Measurements from ENCODE around the gene GCHFR. TPM values are rescaled to one million over a fixed set of nuclear protein-coding genes. Genes with fewer than 3 reads are reported as not detected.

The GCHFR gene
- polyA plus RNA-seq, 1 donor from 2014 or later: 7.2 TPM

GRCh38 chr15:40806672-40807027 lies 42.8 kb downstream of the GCHFR start:
- Histone ChIP-seq H3K79me2 (replicated peaks; ENCODE audit: insufficient read depth, low read length) (peaks cover 3% of the 10 kb centered on the region), H2AFZ (ENCODE audit: low read depth, low read length) (peak overlapping the region; percentile 94), H3K27ac (ENCODE audit: low read length) (peak overlapping the region; percentile 97), H3K36me3 (ENCODE audit: insufficient read depth, low read length) (no peaks in the 10 kb centered on the region), H3K9me2 (ENCODE audit: insufficient read depth, low read length) (no peaks in the 10 kb centered on the region), H3K27me3 (ENCODE audit: insufficient read depth, low read depth, low read length) (no peaks in the 10 kb centered on the region), H3K4me2 (ENCODE audit: low read length) (peak overlapping the region; percentile 99), H3K9ac (ENCODE audit: low read length) (peak overlapping the region; percentile 99), H3K4me3 (ENCODE audit: low read length) (peak overlapping the region; percentile 96), H3F3A (ENCODE audit: insufficient read depth, low read length, poor library complexity, severe bottlenecking) (no peaks in the 10 kb centered on the region), H3K9me3 (ENCODE audit: low read length) (no peaks in the 10 kb centered on the region), H4K20me1 (ENCODE audit: insufficient read depth) (no peaks in the 10 kb centered on the region)
- TF ChIP-seq SMC3 (conservative IDR thresholded peaks at IDR 0.05; ENCODE audit: poor library complexity) (no peak), EZH2 (IDR thresholded peaks at IDR 0.05; ENCODE audit: borderline replicate concordance, insufficient read depth, low read length, poor library complexity, severe bottlenecking) (no peak), REST (IDR thresholded peaks at IDR 0.05; ENCODE audit: borderline replicate concordance) (no peak), CTCF (IDR thresholded peaks at IDR 0.05; ENCODE audit: poor library complexity, severe bottlenecking) (no peak), EP300 (conservative IDR thresholded peaks at IDR 0.05; ENCODE audit: poor library complexity, severe bottlenecking) (no peak), RAD21 (conservative IDR thresholded peaks at IDR 0.05) (no peak), TAF1 (IDR thresholded peaks at IDR 0.05; ENCODE audit: low read depth) (no peak), POLR2AphosphoS5 (IDR thresholded peaks at IDR 0.05) (no peak), MXI1 (conservative IDR thresholded peaks at IDR 0.05; ENCODE audit: poor library complexity, severe bottlenecking) (no peak)

DNA sequence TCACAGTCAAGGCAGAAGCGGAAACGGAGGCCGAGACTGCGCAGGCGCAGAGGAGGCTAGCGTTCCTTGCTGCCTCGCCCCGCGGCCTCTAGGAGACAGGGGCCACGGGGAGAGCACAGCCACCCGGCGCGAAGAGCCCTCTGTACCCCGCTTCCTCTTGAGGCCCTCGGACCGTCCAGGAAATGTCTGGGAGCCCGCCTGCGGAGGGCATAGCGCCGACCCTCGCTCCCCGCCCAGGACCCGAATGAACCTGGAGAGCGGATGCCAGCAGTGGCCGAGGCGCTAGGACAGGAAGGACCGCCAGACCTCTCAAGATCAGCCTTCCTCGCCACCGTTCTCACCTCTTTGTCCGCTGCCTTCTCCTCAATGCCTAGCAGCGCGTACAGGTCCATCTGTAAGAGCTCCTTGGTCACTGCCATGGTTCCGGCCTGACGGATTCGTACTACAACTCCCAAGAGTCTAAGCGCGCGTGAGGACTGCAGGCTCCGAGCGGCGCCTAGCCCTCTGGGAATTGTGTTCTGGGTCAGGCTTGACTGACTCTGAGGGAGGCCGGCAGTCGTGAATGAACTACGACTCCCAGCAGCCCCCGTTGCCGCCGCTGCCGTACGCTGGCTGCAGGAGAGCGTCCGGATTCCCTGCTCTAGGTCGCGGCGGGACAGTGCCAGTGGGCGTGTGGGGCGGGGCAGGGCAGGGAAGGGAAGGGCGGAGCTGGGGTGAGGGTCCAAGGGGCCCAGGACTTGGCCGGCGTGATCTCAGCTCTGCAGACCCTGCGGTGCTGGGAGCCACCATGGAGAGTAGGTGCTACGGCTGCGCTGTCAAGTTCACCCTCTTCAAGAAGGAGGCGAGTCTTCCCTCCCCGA lies 43.4 kb downstream of the GCHFR start, which contains the start of the genes DNAJC17 and ZFYVE19:
TSS of gene DNAJC17 (minus strand) at position 446 of the 860 bp plus-strand sequence. CDS start at position 419, 27 bp downstream.
TSS of gene ZFYVE19 (plus strand) at position 62 of the 860 bp plus-strand sequence. CDS start at position 563, 501 bp downstream.
- H3K9me3 ChIP-seq (ENCODE audit: low read length): no peaks in the 10 kb centered on the region
- H3K9ac ChIP-seq (ENCODE audit: low read length): peak within 1 kb of the TSS; percentile 99
- H2AFZ ChIP-seq (ENCODE audit: low read depth, low read length): peak within 1 kb of the TSS; percentile 94
- no peaks in the 10 kb centered on the region for H3K27me3 ChIP-seq (ENCODE audit: insufficient read depth, low read depth, low read length)
- no peaks in the 10 kb centered on the region for H3K9me2 ChIP-seq (ENCODE audit: insufficient read depth, low read length)
- H3K79me2 ChIP-seq (replicated peaks; ENCODE audit: insufficient read depth, low read length): peaks cover 3% of the 10 kb centered on the region
- peak within 1 kb of the TSS; percentile 97 for H3K27ac ChIP-seq (ENCODE audit: low read length)
- H3K4me3 ChIP-seq (ENCODE audit: low read length): peak within 1 kb of the TSS; percentile 96
- H3F3A ChIP-seq (ENCODE audit: insufficient read depth, low read length, poor library complexity, severe bottlenecking): no peaks in the 10 kb centered on the region
- TF ChIP-seq EP300 (conservative IDR thresholded peaks at IDR 0.05; ENCODE audit: poor library complexity, severe bottlenecking) (no peak), EZH2 (IDR thresholded peaks at IDR 0.05; ENCODE audit: borderline replicate concordance, insufficient read depth, low read length, poor library complexity, severe bottlenecking) (no peak), MXI1 (conservative IDR thresholded peaks at IDR 0.05; ENCODE audit: poor library complexity, severe bottlenecking) (peak; percentile 66), POLR2AphosphoS5 (IDR thresholded peaks at IDR 0.05) (peak; percentile 61), SMC3 (conservative IDR thresholded peaks at IDR 0.05; ENCODE audit: poor library complexity) (peak; percentile 21), REST (IDR thresholded peaks at IDR 0.05; ENCODE audit: borderline replicate concordance) (peak; percentile 56), CTCF (IDR thresholded peaks at IDR 0.05; ENCODE audit: poor library complexity, severe bottlenecking) (peak; percentile 45), RAD21 (conservative IDR thresholded peaks at IDR 0.05) (no peak), TAF1 (IDR thresholded peaks at IDR 0.05; ENCODE audit: low read depth) (peak; percentile 90)
- no peaks in the 10 kb centered on the region for H4K20me1 ChIP-seq (ENCODE audit: insufficient read depth)
- no peaks in the 10 kb centered on the region for H3K36me3 ChIP-seq (ENCODE audit: insufficient read depth, low read length)
- peak within 1 kb of the TSS; percentile 99 for H3K4me2 ChIP-seq (ENCODE audit: low read length)

Measured in neural cell (in vitro differentiated cells).